ENCODE measurements around the gene MACIR.
"Not testable (repeated sequence)": the region's sequence is repeated elsewhere in the genome, so short reads cannot be mapped to it uniquely, and the experiment has no call there.

The MACIR gene

DNA sequence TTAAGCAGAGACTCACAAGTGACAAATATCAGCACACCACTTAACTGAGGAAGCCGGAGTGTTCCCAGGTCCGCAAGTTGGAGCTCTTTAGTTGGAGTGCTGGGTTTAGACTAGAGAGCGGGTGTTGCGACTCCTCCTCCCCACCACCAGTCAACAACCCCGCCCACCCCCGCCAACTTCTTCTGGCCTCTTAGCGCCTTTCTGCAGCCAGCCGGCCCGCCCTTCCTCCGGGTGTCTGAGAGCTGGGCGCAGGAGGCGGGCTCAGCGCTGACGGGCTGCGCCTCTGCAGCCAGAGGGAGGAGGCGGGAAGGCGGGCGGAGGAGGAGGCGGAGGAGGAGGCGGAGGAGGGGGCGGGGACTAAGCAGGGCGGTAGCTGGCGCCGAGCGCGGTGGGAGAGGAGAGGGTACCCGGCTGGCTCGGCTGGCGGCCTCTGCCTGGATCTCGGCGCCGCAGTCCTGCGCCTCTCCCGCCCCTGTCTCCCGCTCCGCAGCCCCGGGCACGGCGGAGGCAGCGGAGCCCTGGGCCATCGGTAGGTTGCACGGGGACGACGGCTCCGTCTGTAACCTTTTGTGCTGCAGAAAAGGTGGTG is at the start of gene MACIR:
TSS of gene MACIR (plus strand) at position 396 of the 589 bp plus-strand sequence. CDS start 17,157 bp downstream, outside the sequence.
- DNase-seq (ENCODE audit: low spot score), result peak; percentile 97

DNA sequence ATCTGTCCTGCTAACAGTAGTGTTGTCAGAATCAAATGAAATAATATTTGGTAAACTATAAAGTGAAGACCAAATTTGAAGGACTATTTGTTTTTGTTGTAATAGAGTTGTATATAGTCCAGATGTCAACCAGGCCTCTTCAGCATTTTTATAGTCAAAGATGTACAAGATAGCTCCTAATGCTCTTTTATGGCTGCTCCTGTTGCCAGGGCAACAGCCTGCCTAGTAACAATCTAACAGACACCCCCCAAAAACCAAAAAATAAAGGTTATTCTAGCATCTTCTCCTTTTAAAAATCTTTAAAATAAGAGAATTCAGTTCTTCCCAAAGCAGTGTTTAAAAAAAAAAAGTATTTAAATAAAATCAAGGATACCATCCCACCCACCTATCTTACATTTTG is 49.5 kb upstream of the MACIR start:
- DNase-seq (ENCODE audit: low spot score), result no peak

GRCh38 chr5:103210952-103211351 is 47.6 kb upstream of the MACIR start:
- DNase-seq (ENCODE audit: low spot score), result no peak

DNA sequence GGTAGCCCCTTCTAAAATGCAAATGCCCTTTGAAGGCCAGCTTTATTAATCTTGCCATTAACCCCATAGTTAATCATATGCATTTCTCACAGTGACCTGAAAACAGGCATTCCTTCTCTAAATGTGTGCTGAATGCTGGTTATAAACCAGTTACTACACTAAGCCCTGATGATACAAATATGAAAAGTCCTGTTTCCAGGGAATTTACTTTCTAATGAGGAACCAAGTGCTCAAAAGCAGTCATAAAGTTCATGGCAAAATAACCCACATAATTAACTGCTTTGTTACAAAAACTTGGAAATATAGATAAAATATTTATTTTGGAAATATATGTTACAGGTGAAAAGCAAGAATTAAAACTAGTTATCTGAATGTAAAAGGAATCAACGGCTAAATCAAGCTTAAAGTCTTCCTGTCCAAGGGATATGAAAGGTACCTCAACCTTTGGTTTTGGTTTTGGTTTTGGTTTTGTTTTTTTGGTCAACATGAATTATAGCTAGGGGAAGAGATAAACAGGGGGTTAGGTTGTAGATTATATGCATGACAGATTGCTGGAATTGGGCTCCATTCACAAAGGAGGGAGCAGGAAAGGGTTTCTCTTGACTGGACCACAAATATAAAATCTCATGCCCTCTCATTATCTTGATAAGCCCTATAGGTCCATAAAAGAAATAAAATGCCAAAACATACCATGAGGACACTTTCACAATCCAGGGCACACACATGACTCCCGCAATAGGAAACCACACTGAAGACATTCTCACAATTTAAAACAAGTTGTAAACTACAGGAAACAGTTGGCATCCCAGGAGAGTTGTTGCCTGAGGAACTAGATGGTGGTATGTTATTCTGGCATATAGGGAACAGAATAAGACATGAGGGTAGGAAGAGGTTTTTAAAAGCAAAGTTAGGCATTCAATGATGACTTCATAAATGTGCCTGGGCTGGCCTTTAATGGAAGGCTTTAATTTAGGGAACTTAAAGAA is 46.7 kb upstream of the MACIR start:
- DNase-seq (ENCODE audit: low spot score), result no peak

- DNase-seq (ENCODE audit: low spot score), result no peak
Observed at GRCh38 chr5:103216137-103216536, 42.4 kb upstream of the MACIR start.

GRCh38 chr5:103216697-103217096 is 41.9 kb upstream of the MACIR start:
- DNase-seq (ENCODE audit: low spot score), result no peak

- DNase-seq (ENCODE audit: low spot score), result no peak
Observed at GRCh38 chr5:103217101-103217500, 41.5 kb upstream of the MACIR start.

GRCh38 chr5:103218164-103218563 is 40.4 kb upstream of the MACIR start:
- no peak for DNase-seq (ENCODE audit: low spot score)

DNA sequence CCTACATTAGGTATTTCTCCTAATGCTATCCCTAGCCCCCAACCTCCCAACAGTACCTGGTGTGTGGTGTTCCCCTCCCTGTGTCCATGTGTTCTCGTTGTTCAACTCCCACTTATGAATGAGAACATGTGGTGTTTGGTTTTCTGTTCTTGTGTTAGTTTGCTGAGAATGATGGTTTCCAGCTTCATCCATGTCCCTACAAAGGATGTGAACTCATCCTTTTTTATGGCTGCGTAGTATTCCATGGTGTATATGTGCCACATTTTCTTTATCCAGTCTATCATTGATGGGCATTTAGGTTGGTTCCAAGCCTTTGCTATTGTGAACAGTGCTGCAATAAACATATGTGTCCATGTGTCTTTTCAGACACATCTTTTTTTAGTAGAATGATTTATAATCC is 39.5 kb upstream of the MACIR start:
- not testable (repeated sequence) for DNase-seq (ENCODE audit: low spot score)

- no peak for DNase-seq (ENCODE audit: low spot score)
Observed at GRCh38 chr5:103223031-103223955, 35.3 kb upstream of the MACIR start.

- peak; percentile 41 for DNase-seq (ENCODE audit: low spot score)
Observed at GRCh38 chr5:103224118-103224893, 34.3 kb upstream of the MACIR start.

DNA sequence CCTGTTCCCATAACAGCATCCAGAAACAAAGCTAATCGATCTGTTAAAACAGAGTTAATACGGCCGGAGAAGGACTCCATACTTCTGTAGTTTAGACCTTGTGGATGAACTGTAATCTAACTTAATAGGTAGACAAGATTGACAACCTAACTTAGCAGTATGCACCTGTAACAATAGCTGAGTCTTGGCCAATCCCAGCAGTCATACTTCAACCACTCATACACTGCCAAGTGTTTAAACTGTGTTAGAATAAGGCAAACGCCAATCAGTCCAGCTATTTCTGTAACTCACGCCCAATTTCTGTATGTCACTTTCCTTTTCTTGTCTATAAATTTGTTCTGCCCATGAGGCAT is 33.7 kb upstream of the MACIR start:
- no peak for DNase-seq (ENCODE audit: low spot score)

DNA sequence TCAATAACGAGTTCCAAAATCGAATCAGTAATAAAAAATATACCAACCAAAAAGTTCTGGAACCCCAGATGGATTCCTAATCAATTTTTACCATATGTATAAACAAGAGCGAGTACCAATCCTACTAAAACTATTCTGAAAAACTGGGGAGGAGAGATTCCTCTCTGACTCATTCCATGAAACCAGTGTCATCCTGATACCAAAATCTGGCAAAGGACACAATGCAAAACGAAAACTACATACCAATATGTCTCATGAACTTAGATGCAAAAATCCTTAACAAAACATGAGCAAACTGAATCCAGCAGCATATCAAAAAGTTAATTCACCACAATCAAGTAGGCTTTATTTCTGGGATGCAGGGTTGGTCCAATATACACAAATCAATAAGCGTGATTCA is 30.5 kb upstream of the MACIR start:
- DNase-seq (ENCODE audit: low spot score), result no peak

GRCh38 chr5:103228588-103228987 is 30.0 kb upstream of the MACIR start:
- no peak for DNase-seq (ENCODE audit: low spot score)

DNA sequence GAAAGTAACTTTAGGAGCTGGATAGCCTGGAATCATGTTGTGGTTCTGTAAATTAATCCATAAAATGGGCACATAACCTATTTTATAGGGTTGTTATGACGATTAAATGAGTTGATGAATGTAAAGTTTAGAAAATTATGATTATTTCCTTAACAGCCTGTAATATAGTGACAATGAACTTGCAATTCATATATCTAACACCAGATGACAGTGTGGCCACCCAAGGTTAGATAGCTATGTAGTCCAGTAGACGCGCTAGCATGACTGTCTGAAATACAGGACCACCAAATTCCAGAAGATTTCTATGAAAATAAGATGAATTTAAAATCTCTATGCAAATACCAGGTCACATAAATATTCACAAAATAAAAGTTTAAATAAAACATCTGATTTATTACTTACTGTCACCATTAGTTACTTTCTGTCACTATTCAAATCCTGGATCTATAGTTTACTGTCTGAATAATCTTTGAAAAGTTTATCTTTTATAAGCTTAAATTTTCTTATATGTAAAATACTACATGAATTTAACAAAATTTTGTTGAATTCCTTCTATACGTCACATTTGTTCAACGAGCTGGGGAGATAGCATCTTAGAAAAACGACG is 26.1 kb upstream of the MACIR start:
- DNase-seq (ENCODE audit: low spot score), result peak; percentile 45

DNA sequence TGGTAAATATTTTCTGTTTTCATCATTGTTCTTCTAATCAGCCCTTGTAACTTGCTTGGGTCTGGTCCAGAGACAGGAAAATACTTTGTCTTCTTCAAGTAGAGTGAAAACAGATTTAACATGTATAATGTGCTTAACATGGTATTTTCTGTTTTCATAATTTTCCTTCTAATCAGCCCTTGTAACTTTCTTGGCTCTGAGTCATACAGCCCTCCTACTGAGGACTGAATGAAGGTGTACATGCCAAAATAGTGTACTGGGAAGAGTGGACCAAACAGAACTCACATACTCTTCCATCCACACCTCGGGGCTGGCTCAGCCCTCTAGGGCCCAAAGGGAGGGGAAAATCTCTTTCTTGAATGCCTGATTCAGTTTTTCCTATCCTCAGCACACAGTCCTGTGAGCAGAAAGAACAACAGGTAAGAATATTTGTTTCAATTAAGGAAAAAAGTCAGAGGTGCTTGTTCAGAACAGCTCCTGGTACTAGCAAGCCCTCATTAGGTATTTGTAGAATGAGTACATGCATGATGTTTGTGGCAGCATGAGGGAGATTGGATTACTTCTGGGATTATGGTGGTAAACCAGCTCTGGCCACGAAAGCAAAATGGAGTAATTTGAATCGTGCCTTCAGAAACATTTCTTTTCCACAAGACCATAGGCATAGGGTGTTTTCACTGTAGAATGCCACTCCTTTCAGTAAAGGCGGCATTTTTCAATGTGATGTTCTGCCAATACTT is 24.2 kb upstream of the MACIR start:
- DNase-seq (ENCODE audit: low spot score), result no peak

DNA sequence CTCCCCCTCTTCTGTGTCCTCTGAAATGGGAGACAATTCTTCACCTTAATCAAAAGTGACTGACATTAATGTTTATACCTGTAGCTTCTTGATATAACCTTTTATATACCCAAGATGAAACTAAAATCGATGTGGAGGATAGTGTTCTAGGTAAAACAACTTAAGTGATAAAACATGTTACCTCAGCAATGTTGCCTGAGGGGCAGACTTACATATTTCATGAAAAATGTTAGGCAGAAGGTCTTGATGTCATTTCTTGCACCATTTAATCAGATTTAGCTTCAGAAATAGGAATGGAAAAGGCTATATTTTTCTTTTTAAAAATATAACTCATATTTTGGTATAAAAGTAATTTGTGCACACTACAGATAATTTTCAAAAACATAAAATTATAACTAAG is 22.7 kb upstream of the MACIR start:
- DNase-seq (ENCODE audit: low spot score), result no peak

DNA sequence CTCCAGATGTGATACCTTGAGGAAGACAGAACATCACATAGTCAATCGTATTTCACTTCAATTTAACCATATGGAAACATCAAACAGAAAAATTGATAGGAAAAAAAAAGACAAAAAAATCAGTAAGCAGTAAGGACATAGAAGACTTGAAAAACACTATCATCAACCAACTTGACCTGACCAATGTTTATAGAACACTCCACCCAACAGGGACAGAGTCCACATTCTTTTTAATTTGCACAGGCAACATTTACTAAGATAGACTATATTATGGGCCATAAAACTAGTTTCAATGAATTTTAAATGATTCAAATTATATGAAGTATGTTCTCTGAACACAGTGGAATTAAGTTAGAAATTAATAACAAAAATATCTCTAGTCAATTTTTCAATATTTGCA is 20.8 kb upstream of the MACIR start:
- DNase-seq (ENCODE audit: low spot score), result no peak

GRCh38 chr5:103243665-103244064 is 14.9 kb upstream of the MACIR start:
- no peak for DNase-seq (ENCODE audit: low spot score)

DNA sequence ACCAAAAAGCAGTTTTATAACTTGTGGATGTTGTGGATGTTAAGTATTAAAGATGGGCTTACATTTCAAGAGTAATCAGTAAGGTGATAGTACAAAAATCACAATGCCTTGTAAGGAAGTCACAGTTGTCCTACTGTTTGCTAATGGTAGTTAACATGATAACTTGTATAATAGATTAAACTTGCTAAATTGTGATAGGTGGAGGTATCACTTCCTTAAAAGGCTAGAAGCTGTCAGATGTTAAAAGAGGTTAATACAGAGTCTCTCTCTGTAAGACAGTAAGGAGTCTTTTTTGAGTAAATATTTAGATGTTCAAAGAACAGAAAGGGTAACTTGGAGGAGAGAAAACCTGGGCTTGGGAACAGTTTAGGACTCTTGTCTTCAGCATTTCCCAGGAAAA is 14.2 kb upstream of the MACIR start:
- DNase-seq (ENCODE audit: low spot score), result no peak

Measured in SW480 (cell line).